Measurements from ENCODE around the gene MROH2A.

The MROH2A gene

DNA sequence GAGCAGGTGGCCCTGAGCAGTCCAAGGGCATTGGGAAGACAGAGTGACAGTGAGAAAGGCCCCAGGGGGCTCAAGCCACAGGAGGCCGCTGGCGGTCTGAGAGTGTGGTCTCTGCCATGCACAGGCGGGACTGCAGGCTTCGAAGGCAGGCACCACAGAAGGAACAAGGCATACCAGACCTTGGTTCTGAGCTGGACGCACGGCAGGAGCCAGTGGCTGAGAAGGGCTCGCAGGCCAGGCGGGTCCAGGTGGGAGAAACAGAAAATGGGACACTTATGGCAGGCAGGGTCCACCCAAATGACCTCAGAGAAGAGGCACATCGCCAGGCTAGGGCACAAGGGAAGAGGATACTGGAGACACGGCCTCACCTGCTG, 61.3 kb downstream of the MROH2A start:
- DNase-seq = no peak

DNA sequence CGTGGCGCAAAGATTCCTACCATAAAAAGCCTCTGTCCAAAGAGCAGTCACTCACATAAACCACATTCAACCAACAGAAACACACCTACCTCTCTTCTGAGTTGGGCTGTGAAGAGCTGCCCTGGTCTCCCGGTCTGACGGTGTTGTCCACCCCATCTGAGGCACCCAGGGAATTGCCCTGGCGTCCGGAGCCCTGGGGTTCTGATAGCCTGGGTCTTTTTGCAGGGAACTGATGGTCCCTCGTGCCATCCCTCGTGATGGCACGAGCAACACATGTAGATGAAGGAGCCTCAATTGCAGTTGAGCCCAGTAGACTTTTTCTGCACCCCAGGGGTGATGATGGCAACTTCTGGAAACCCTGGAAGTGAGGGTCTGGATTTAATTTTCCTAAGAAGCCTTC, 62.4 kb downstream of the MROH2A start:
- DNase-seq = no peak

- no peak for DNase-seq
Measured at GRCh38 chr2:233841183-233841582, 63.1 kb downstream of the MROH2A start.

- DNase-seq = no peak
Measured at GRCh38 chr2:233844064-233844807, 66.1 kb downstream of the MROH2A start.

DNA sequence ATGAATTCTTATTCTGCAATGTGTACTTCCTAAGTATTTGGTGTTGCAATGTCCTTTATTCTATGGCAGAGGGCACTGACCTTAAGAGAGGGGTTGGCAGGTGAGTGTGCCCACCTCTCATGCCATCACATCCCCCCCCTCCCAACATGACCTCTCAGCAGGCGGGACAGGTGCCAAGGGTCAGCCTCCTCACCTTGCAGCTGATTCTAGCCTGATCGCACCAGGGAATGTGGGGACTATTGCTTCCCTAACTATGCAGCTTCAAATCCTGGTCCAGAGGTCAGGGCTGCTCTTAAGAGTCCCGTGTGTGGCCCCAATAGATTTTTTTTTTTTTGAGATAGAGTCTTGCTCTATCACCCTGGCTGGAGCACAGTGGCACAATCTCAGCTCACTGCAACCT, 66.7 kb downstream of the MROH2A start:
- DNase-seq = no peak

GRCh38 chr2:233845301-233846060, 67.4 kb downstream of the MROH2A start:
- no peak for DNase-seq

DNA sequence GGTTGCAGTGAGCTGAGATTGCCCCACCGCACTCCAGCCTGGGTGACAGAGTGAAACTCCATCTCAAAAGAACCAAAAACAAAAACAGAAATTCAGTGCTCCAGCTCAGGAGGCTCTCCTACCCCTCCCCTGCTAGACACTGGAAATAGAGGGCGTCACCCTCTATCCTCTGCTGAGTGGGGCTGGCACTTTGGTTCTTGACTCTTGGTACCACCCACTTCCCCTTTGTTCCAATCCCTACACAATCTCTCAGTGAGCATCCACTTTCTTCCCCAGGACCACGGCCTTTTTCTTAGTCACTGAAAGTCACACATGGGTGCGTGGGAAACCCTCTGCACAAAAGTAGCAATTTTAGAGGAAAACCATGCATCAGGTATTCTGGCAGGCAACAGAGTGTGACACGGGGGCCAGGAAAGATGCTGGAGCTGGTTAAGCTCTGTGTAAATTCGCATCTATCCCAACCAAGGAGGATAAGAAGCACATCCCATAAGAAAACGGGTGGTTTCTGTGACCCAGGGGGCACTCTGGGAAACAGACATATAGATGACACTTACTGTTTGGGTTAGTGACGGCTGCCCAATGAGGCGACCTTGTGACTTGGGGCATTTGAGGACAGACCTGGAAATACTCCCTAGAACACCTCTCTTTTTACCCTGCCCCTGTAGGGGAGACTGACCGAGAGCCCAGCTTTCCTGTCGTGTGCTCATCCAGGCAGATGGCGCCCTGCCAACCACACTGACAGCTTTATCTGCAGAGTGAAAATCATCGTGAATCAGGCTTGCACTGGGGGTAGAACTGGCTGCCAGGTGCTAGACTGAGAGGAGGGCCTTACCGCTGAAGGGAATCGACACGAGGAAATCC, 68.5 kb downstream of the MROH2A start:
- DNase-seq = no peak

DNA sequence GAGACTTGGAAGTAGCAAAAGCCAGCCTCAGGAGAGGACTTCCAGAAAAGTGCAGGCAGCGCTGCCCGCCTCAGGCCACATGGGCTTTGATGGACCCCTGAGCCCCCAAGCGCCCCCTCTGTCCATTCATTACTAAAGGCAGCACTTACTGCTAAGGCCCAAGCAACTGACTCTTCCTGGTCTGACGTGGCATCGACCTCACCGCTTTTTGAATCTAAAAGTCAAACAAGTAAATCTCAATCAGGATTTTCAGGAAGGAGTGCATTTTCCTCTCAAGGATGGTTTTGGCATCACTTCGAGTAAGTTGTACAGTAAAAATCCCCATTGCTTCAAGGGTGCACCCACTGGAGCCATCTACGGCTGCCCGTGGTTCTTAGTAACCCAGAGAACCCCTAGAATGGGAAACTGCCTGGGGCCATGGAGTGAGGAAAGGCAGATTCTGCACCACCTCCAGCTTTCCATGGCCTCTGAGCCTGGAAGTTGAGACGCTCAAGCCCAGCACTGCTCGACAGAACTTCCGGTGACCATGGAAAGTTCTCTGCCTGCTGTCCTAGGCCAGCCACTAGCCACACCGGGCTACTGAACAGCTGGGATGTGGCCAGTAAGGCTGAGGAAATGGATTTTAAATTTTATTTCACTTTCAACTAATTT, 69.2 kb downstream of the MROH2A start:
- no peak for DNase-seq

DNA sequence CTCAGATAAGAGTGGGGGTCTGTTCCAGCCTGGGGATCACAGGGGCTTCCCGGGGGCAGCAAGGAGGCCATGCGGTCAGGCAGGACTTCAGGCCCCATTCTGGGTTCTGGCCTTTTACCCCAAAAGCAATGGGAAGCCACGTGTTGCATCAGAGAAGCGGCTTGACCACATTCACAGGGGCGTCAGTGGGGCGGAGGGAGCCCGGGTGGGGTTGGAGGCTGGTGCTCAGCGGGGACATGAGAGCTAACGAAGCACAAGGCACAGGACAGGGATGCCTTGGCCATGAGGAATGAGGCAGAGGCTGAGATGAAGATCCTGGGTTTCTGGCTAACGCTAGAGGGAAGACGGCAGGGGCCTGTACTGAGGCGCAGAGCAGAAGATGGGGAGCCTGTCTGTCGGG, 70.1 kb downstream of the MROH2A start:
- no peak for DNase-seq

DNA sequence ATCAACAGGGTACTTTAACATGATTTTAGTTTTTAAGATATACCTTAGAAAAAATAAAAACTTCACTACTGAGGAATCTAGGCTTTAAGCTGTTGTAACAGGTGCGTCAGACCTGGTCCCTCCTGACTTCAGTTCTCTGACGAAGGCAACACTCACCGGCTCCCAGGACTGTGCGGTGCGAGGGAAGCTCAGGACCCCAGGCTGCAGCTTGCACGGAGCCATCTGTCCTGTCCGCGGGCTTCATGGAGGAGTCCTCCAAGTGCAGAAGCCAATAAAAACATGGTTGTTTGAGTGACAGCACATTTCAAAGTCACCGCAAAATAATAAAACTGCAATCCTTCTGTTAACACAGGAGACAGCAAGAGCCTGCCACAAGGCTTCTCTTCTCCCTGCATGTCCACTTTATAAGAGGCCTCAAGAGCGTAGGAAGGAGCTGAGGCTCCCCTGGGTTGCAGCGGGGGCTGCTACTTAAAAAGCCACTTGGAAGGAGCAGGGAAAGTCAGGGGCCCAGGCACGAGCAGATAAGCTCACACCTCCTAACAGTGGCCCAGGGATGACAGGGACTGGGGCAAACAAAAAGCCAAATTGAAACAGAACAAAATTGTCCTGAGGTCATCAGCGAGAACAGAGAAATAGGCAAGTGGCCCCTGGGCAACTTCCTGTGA, 71.6 kb downstream of the MROH2A start:
- no peak for DNase-seq

DNA sequence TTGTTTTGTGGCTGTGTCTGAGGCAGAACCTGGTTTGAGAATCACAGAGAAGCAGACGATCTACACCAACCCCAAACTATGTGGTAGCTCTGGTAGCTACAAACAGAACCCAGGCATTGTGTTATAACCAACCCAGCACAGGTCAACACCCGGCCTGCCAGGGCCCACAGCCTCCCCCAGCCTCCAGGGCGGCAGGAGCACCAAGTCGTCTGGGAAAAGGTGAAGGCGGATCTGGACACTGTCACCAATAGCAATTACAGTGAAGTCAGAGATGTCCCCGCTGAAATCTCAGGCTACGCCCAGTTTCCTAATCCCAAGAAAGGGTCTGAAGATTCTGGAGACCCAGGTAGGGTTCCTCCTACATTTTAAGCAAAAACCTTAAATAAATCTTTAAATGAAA, 72.6 kb downstream of the MROH2A start:
- no peak for DNase-seq

DNA sequence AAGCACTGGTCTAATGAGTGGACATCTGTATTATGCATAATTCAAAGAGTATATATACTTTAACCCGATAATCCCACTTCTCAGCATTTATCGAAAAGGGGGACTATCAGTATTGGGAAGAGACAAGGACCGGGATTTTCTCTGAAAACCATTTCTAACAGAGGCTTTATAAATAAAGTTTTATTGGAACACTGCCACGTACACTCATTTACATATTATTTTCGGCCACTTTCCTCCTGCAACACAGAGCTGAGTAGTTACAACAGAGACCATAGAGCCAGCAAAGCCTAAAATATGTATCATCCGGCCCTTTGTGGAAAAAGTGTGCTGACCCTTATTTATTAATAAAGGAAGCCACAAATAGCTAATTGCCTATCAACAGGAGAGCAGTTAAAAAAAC, 73.0 kb downstream of the MROH2A start:
- DNase-seq = no peak

DNA sequence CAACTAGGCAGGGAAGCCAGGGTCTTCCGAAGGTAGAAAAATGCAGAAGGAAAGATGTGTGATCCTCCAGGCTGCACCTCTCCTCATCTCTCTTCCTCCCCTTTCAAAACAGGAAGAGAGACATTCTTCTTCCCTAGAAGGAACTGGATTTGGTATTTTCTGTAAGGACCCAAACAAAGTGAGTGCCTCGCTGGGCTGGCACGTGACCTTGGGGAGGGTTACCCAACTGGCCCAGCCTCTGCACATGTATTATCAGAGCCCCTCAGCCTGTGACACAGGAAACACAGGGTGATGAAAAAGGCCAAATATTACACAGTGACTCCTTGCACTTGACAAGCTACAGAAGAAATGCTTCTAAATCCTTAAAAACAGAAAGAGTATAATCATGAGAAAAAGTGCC, 73.9 kb downstream of the MROH2A start:
- DNase-seq = no peak

- peak in 1 of 2 experiments; percentile 24 for DNase-seq
Measured at GRCh38 chr2:233853353-233853752, 75.2 kb downstream of the MROH2A start.

DNA sequence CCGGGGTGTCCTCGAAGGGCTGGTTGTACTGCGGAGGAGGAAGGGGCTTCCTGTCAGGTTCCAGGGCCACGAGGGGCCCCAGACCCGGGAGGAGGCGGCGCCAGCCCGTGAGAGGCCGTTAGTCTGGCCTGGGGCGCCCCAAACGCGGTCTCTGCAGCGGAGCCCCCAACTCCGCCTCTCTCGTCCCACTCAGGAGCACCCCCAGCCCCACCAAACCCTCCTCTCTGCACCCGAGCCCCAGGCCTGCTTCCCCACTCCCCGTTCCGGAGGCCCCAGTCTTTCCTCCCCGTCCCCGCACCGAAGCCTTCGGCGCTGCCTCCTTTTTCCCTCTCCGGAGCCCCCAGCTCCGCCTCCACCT, 75.7 kb downstream of the MROH2A start:
- DNase-seq = no peak

GRCh38 chr2:233854241-233854981, 76.3 kb downstream of the MROH2A start, which contains the start of gene HJURP:
Gene HJURP (minus strand): TSS chr2:233854535. CDS start chr2:233854500, 35 bp downstream.
- peak; percentile 92 to 95 for DNase-seq

DNA sequence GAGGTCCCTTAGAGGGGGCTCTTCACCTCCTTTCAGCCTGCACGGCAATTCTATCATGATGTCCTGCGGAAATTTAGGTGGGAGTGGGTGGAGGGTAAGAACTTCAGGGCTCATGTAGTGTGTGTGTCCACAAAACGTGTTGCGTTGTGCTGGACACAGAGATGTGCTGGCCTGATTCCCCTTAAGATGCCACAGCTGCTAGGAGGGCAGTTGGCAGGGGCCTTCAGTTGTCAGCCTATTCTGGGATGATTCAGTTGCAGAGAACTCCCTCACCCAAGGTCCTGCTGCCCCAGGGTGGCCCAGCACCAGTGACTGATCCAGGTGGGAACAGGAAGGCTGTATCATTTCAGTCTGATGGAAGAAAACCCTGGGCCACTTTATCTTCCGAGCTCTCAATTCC, 77.2 kb downstream of the MROH2A start:
- no peak for DNase-seq

DNA sequence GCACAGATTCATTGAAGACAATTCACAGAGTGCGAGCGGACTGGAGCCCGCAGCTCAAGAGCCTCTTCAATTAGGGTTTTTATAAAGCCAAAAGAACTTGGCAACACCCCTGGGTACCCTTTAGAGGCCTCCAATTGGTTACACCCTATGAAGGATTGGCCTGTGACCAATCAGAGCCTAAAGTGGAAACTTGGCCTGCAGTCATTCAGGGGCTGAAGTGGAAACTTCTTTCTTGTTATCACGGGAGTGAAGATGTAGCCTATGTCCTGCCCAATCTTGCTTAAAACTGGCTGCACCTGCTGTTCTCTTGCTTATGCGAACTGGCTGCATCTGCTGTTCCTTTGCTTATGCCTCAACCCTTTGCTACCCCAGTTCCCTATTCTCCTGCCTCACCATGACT, 78.1 kb downstream of the MROH2A start:
- DNase-seq = no peak

GRCh38 chr2:233857511-233858141, 79.5 kb downstream of the MROH2A start:
- peak; percentile 71 to 76 for DNase-seq

GRCh38 chr2:233858331-233858730, 80.2 kb downstream of the MROH2A start:
- no peak for DNase-seq

- no peak for DNase-seq
Measured at GRCh38 chr2:233862261-233862768, 84.2 kb downstream of the MROH2A start.

Measured in activated CD4-positive, alpha-beta T cell treated with anti-CD3 and anti-CD28 coated beads, Interleukin-2, amount 50 U/mL, for 48 hours (primary cell).